ENCODE measurements around the gene CAPN13. TPM values are rescaled to one million over a fixed set of nuclear protein-coding genes. Genes with fewer than 3 reads are reported as not detected.

The CAPN13 gene
- total RNA-seq, 1 experiment from 2014 or later = 12.0 TPM

DNA sequence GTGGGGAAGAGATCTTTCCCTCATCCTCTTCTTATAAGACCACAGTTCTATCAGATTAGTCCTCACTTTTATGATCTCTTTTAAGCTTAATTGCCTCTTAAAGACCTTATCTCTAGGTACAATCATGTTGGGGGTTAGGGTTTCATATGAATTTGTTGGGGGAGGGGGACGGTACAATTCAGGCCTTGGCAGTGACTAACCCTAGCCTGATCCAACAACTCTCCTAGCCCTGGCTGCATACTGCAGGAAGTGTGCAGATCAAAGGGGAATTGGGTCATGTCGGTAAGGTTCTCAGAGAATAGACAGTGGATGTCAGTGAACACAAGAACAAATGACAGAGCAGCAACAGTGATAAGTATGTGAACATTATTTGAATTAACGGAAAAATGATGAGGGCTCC is 16.4 kb downstream of the CAPN13 start:
- CTCF ChIA-PET = interaction anchor here (1.4 kb wide), 1 partner anchor 79 kb away, joined by 3 read pairs; no protein-coding TSS in a partner anchor
- no peaks in the 10 kb centered on the region for H3K9me3 Mint-ChIP-seq (ENCODE audit: low read depth, unreplicated experiment)
- H3K27me3 Mint-ChIP-seq (ENCODE audit: unreplicated experiment) = no peaks in the 10 kb centered on the region
- H3K4me3 Mint-ChIP-seq (ENCODE audit: low read depth, unreplicated experiment) = no peak overlapping the region
- H3K27ac Mint-ChIP-seq (ENCODE audit: unreplicated experiment) = no peak overlapping the region
- DNase-seq = no peak
- no peaks in the 10 kb centered on the region for H3K4me1 Mint-ChIP-seq (ENCODE audit: low read depth, unreplicated experiment)
- TF ChIP-seq, protein P1, sequence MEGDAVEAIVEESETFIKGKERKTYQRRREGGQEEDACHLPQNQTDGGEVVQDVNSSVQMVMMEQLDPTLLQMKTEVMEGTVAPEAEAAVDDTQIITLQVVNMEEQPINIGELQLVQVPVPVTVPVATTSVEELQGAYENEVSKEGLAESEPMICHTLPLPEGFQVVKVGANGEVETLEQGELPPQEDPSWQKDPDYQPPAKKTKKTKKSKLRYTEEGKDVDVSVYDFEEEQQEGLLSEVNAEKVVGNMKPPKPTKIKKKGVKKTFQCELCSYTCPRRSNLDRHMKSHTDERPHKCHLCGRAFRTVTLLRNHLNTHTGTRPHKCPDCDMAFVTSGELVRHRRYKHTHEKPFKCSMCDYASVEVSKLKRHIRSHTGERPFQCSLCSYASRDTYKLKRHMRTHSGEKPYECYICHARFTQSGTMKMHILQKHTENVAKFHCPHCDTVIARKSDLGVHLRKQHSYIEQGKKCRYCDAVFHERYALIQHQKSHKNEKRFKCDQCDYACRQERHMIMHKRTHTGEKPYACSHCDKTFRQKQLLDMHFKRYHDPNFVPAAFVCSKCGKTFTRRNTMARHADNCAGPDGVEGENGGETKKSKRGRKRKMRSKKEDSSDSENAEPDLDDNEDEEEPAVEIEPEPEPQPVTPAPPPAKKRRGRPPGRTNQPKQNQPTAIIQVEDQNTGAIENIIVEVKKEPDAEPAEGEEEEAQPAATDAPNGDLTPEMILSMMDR (IDR thresholded peaks at IDR 0.05; ENCODE audit: unreplicated experiment) = no peak
- no peaks in the 10 kb centered on the region for H3K36me3 Mint-ChIP-seq (ENCODE audit: insufficient read depth, unreplicated experiment)
- no TSS peak for BruUV-seq (replicated peaks)
- intact Hi-C loops (cut with micrococcal nuclease; ENCODE audit: unreplicated experiment) = no loop called here

DNA sequence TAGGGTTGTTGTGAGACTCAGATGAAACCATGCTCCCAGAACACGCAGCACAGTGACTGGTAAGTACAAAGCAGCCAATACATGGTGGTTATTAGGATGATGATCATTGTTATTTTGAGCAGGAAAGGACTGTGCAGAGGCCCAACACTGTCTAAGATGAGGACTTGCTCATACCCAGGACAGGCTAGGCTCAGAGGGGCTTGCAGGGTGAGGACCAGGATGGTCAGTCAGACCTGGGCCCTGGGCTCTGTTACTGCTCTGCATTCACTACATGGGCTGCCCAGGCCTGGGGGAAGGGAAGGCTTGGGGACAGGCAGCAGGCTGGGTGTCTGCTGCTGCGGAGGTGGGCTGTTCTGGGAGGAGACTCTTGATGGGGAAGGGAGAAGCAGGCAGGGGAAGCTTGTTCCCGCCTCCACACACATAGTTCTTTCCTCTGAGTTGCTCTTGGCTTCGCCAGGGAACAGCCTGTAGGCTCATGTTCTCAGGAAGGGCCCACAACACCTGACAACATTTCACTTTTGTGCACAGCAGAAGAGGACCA is 17.5 kb downstream of the CAPN13 start:
- TF ChIP-seq, protein P1 (IDR thresholded peaks at IDR 0.05; ENCODE audit: unreplicated experiment) = no peak
- BruUV-seq (replicated peaks) = no TSS peak
- H3K27ac Mint-ChIP-seq (ENCODE audit: unreplicated experiment) = no peak overlapping the region
- CTCF ChIA-PET = interaction anchor here (1.4 kb wide), 1 partner anchor 78 kb away, joined by 3 read pairs; no protein-coding TSS in a partner anchor
- DNase-seq = no peak
- no peaks in the 10 kb centered on the region for H3K9me3 Mint-ChIP-seq (ENCODE audit: low read depth, unreplicated experiment)
- no peaks in the 10 kb centered on the region for H3K4me1 Mint-ChIP-seq (ENCODE audit: low read depth, unreplicated experiment)
- H3K4me3 Mint-ChIP-seq (ENCODE audit: low read depth, unreplicated experiment) = no peak overlapping the region
- H3K27me3 Mint-ChIP-seq (ENCODE audit: unreplicated experiment) = no peaks in the 10 kb centered on the region
- intact Hi-C loops (cut with micrococcal nuclease; ENCODE audit: unreplicated experiment) = no loop called here
- H3K36me3 Mint-ChIP-seq (ENCODE audit: insufficient read depth, unreplicated experiment) = no peaks in the 10 kb centered on the region

DNA sequence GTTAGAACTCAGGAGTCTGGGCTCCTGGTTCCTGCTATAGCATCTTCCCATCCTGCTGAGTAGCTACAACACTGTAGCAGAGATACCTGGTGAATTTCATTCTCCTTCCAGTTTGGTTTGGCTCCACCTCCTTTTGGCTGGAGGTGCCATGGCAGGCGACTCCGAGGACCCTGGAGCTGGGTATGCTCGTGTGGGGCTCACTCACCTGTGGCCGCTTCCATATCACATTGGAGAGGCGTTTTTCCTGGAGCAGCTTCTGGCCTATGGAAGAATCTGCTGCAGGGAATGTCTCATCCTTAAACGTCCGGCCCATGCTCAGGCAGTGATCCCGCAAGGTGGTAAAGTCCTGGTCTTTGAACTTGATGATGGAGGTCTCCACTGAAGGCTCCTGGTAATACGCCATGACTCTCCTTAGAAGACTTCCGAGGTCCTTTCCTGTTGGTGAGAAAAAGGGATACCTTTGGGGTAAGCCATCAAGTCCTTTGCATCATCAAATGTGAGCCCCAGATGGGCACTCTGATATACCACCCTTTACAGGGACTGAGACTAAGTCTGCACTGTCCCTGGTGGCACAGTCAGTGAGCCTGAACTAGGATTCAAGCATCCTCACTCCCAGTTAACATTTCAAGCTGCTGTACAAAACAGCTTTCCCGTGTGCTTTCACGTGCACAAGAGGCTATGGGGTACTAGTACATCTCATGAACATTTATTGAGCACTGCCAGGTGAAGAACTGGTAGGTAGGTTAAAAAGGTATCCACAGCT is 20.1 kb downstream of the CAPN13 start:
- intact Hi-C loops (cut with micrococcal nuclease; ENCODE audit: unreplicated experiment) = no loop called here
- CTCF ChIA-PET = no interaction called here
- H3K4me1 Mint-ChIP-seq (ENCODE audit: low read depth, unreplicated experiment) = no peaks in the 10 kb centered on the region

DNA sequence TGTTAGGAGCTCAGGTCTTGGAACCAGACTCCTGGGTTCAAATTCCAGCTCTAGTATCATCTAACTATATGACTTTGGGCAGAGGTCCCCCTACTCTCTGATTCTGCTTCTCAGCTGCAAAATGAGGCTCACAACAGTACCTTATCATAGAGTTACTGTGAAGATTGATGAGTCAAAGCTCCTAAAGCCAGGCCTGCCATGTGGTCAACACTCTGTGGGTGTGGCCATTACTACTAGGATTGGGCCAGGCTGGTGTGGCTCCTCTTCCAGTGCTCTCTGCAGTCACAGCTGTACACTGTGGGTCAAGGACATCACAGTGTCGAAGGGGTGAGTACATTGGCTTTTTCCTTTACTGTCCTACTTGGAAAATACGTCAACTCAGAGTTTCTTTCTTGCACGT is 22.6 kb downstream of the CAPN13 start:
- Mint-ChIP-seq H3K9me3 (ENCODE audit: low read depth, unreplicated experiment) (no peaks in the 10 kb centered on the region), H3K27ac (ENCODE audit: unreplicated experiment) (no peak overlapping the region), H3K27me3 (ENCODE audit: unreplicated experiment) (no peaks in the 10 kb centered on the region), H3K36me3 (ENCODE audit: insufficient read depth, unreplicated experiment) (no peaks in the 10 kb centered on the region), H3K4me1 (ENCODE audit: low read depth, unreplicated experiment) (no peaks in the 10 kb centered on the region), H3K4me3 (ENCODE audit: low read depth, unreplicated experiment) (no peak overlapping the region)
- no TSS peak for BruUV-seq (replicated peaks)
- no peak for DNase-seq
- intact Hi-C loops (cut with micrococcal nuclease; ENCODE audit: unreplicated experiment) = no loop called here
- TF ChIP-seq, protein P1 (IDR thresholded peaks at IDR 0.05; ENCODE audit: unreplicated experiment) = no peak
- CTCF ChIA-PET = no interaction called here

More for the DNA sequence above, 20.1 kb downstream of the CAPN13 start:
- no peak for DNase-seq
- no peaks in the 10 kb centered on the region for H3K27me3 Mint-ChIP-seq (ENCODE audit: unreplicated experiment)
- no peaks in the 10 kb centered on the region for H3K36me3 Mint-ChIP-seq (ENCODE audit: insufficient read depth, unreplicated experiment)
- H3K27ac Mint-ChIP-seq (ENCODE audit: unreplicated experiment) = no peak overlapping the region
- H3K9me3 Mint-ChIP-seq (ENCODE audit: low read depth, unreplicated experiment) = no peaks in the 10 kb centered on the region
- no TSS peak for BruUV-seq (replicated peaks)
- TF ChIP-seq, protein P1 (IDR thresholded peaks at IDR 0.05; ENCODE audit: unreplicated experiment) = no peak
- H3K4me3 Mint-ChIP-seq (ENCODE audit: low read depth, unreplicated experiment) = no peak overlapping the region
